Left forelimb (tissue), 1 donor: ENCODE results near the gene XPNPEP3.

Experiments
- DNase-seq: peaks from one replicate; pipeline ENCODE4 v3.0.0-alpha.2; 2018; ENCODE audit warnings: low spot score

Gene XPNPEP3

DNA sequence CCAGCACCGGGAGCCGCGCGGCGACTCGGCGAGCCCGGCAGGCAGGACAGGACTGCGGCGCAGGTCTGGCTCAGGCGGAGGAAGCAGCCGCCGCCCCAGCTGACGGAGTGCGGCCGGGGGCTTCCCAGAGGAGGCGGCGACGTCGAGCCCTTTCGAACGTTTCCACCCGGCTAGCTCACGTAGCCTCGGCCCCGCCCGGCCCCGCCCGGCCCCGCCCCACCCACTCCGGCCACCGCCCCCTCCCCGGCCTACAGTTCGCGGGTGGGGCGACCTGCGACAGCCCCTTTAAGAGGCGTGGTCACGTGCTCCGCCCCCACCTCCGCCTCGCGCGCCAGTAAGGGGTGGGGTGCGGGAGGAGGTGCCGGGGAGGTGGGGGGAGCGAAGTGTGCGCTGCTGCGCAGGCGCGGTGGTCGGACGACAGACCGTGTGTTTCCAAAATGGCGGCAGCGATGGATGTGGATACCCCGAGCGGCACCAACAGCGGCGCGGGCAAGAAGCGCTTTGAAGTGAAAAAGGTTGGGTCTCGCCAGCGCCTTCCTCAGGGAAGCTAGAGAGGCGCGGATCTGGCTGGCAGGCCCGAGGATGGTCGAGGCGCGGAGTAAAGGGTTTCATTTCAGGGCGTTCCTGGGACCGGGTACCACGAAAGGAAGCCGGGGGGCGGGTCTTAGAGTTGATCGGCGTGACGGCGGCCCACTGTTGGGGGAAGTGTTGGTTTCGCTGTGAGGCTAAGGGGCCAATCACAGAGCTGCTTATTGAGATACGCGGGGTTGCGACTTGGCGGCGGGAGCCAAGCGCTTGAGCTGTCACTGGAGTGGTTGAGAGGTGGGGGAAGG, 94.2 kb downstream of the XPNPEP3 start, which contains the start of gene RBX1:
RBX1 (plus strand) TSS at position 417 of the 833 bp plus-strand sequence; CDS start at position 438, 21 bp downstream.
- DNase-seq = peak; percentile 100

DNA sequence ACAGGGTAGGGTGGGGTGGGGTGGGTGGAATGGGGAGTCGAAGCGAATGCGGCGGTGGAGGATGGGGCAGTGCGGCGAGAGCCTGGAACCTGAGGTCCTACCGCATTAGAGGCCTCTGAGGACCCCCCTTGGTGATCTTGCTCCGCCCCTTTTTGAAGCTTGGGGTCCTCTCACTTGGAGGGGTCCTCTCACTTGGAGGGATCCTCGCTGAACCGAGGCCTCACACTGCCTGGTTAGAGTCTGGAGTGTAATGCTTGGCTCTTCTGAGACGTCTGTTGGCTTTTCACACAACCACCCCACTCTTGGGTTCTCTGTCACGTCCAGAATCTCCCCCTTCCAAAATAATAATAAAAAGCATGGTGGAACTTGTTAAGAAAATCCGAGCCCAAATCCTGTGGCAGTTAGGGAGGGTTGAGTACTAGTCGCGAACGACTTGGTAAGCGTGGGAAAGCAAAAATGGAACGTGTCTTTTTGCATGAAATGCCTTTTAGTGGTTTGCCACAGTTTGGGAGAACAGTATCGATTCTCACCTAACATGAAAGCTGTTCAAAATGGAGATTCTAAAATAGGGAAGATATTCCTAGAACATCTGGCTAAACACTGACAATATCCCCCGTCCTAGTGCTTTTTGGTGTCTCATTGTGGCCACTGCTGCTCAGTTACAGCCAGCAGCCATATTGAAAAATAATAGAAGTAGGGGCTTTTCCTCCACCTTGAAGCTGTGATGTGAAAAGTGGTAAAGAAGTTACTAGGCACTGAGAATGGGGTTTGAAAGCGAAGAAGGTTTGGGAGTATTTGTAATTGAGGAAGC, 95.1 kb downstream of the XPNPEP3 start:
- no peak for DNase-seq

- no peak for DNase-seq
These were observed 96.5 kb downstream of the XPNPEP3 start for GRCh38 chr22:40953471-40953870.

- no peak for DNase-seq
These were observed 97.2 kb downstream of the XPNPEP3 start for GRCh38 chr22:40954113-40954512.

- DNase-seq = no peak
These were observed 98.6 kb downstream of the XPNPEP3 start for GRCh38 chr22:40955571-40955970.

GRCh38 chr22:40957601-40958000, 100.7 kb downstream of the XPNPEP3 start:
- DNase-seq = no peak

- DNase-seq = no peak
These were observed 101.4 kb downstream of the XPNPEP3 start for GRCh38 chr22:40958299-40958698.

GRCh38 chr22:40960145-40960544, 103.2 kb downstream of the XPNPEP3 start:
- no peak for DNase-seq

- no peak for DNase-seq
These were observed 109.2 kb downstream of the XPNPEP3 start for GRCh38 chr22:40965936-40966725.

DNA sequence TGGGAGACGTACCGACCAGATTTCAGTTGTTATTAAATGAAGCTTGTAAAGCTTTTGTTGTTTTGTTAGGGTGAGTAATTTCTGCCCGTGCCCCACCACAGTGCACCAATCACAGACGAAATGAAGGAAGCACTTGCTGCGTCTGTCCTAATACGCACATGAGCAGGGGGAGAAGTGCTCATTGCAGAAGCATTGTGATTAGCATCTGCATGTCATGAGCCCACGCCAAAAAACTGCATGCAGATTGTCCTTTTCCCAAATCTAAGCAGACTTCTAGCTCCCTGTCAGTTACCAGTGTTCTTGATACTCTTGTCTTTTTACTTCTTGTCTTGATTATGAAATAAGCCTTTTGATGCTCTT, 109.8 kb downstream of the XPNPEP3 start:
- DNase-seq = no peak

DNA sequence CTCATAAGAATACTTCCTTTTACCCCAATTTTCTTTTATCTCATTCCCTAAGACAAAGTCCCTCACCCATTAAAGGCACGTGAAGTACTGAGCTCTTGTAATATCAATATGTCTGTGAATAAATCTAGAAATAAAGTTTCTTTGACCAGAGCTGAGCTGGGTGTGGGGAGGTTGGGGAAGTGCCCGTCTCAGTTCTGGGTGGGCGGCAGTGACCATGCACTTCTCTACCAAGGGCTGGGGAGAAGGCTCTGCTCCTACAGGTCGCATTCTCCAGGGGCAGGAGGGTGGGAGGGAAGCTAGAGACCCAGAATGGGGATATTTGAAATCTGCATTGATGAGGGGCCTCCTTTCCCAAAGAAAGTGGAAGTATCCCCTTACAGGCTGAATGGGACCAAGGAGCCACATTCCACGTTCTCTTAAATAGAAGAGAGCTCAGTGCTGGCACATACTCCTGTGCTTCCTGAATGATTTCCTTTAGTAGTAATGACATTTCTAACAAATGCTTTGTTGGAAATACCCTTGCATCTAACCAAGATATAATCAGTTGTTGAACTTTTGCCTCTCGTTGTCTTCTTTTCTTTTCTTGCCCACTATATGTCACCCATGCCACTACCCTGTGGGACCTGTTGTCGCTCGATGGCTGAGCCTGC, 110.3 kb downstream of the XPNPEP3 start:
- no peak for DNase-seq

GRCh38 chr22:40972587-40972986, 115.6 kb downstream of the XPNPEP3 start:
- DNase-seq = no peak

DNA sequence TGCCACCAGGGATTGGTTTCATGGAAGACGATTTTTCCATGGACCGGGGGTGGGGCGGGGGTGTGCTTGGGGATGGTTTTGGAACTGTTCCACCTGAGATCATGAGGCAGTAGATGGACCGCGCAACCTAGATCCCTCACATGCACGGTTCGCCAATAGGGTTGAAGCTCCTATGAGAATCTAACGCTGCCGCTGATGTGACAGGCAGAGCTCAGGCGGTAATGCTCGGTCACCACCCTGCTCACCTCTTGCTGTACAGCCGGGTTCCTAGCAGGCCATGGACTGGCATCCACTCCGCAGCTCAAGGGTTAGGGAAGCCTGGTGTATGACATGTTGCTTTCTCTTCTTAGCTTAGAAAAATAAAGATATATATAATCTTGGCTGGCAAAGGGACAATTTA, 116.2 kb downstream of the XPNPEP3 start:
- DNase-seq = no peak

- DNase-seq = no peak
These were observed 118.4 kb downstream of the XPNPEP3 start for GRCh38 chr22:40975366-40975765.

DNA sequence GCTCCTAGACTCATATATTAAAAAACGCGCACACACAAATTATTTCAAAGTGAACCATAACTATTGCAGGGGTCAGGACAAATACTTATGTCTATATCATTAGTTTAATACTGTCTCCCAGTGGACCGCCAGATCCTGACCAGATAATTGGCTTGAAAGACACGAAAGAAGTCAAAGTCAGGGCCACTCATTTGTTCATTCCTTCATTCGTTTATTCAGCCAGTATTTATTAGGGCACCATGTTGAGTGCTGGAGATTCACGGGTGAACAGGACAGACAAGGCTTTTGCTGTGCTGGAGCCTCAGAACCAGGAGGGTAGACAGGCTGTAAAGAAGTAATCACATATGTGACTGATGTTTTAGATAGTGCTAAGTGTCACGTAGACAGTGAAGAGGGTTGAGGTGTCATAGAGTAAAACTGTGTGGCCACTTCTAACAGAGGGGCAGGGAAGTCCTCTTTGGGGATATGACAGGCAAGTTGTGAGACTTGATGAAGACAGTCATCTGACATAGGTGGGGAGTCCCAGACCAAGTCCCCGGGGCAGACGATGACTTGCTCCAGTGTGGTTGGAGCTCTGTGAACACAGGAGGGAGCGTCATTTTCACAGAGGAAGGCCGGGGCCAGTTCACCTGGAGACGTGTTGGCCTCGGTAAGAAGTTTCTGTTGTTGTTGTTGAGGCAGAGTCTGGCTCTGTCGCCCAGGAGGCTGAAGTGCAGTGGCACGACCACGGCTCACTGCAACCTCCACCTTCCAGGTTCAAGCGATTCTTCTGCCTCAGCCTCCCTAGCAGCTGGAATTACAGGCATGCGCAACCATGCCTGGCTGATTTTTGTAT, 120.1 kb downstream of the XPNPEP3 start:
- DNase-seq = no peak

DNA sequence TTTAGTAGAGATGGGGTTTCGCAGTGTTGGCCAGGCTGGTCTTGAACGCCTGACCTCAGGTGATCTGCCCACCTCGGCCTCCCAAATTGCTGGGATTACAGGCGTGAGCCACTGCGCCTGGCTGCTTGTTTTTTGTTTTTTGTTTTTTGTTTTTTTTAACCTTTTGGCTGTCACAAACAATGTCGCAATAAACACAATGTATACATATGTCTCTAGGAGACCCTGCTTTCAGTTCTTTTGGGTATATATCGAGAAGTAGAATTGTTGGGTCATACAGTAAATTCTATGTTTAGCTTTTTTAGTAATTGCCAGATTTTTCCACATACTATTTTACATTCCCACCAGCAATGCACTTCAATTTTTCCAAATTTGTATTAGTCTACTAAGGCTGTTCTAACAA, 122.2 kb downstream of the XPNPEP3 start:
- DNase-seq = no peak

- DNase-seq = no peak
These were observed 122.9 kb downstream of the XPNPEP3 start for GRCh38 chr22:40979871-40980270.
